ENCODE results near the gene TBC1D16. TPM values are rescaled to one million over a fixed set of nuclear protein-coding genes. Genes with fewer than 3 reads are reported as not detected.

TBC1D16 gene
- total RNA-seq, 1 experiment from 2014 or later, result 96.1 TPM

- no peak for TF ChIP-seq ZMAT4 (CRISPR knock-in tag; IDR thresholded peaks at IDR 0.05)
- TF ChIP-seq, protein P1, sequence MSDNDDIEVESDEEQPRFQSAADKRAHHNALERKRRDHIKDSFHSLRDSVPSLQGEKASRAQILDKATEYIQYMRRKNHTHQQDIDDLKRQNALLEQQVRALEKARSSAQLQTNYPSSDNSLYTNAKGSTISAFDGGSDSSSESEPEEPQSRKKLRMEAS (CRISPR knock-in tag; IDR thresholded peaks at IDR 0.05), result no peak
- no peak for TF ChIP-seq FOXP4 (CRISPR knock-in tag; IDR thresholded peaks at IDR 0.05)
Observed at GRCh38 chr17:79919862-79920720, 115.6 kb downstream of the TBC1D16 start (continued).

- Mint-ChIP-seq H3K27me3 (ENCODE audit: low read depth) (no peaks in the 10 kb centered on the region), H3K36me3 (no peaks in the 10 kb centered on the region), H3K4me3 (no peak overlapping the region), H3K4me1 (peaks cover 6% of the 10 kb centered on the region), H3K27ac (no peak overlapping the region), H3K9me3 (no peaks in the 10 kb centered on the region)
- ATAC-seq (no peak), DNase-seq (ENCODE audit: low spot score) (no peak)
- POLR2A ChIA-PET, result interaction anchor here (0.7 kb wide), 1 partner anchor 18 kb away, joined by 3 read pairs; no protein-coding TSS in a partner anchor
- TF ChIP-seq IRF2 (CRISPR knock-in tag; IDR thresholded peaks at IDR 0.05; ENCODE audit: borderline replicate concordance, low read depth), result no peak
- TF ChIP-seq SOX15 (CRISPR knock-in tag; IDR thresholded peaks at IDR 0.05), result no peak
- no peak for TF ChIP-seq CREM (CRISPR knock-in tag; IDR thresholded peaks at IDR 0.05)
- TF ChIP-seq, protein P2, sequence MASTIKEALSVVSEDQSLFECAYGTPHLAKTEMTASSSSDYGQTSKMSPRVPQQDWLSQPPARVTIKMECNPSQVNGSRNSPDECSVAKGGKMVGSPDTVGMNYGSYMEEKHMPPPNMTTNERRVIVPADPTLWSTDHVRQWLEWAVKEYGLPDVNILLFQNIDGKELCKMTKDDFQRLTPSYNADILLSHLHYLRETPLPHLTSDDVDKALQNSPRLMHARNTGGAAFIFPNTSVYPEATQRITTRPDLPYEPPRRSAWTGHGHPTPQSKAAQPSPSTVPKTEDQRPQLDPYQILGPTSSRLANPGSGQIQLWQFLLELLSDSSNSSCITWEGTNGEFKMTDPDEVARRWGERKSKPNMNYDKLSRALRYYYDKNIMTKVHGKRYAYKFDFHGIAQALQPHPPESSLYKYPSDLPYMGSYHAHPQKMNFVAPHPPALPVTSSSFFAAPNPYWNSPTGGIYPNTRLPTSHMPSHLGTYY (CRISPR knock-in tag; IDR thresholded peaks at IDR 0.05), result no peak
- no peak for TF ChIP-seq CREB1 (CRISPR knock-in tag; IDR thresholded peaks at IDR 0.05)
- TF ChIP-seq, protein P3, sequence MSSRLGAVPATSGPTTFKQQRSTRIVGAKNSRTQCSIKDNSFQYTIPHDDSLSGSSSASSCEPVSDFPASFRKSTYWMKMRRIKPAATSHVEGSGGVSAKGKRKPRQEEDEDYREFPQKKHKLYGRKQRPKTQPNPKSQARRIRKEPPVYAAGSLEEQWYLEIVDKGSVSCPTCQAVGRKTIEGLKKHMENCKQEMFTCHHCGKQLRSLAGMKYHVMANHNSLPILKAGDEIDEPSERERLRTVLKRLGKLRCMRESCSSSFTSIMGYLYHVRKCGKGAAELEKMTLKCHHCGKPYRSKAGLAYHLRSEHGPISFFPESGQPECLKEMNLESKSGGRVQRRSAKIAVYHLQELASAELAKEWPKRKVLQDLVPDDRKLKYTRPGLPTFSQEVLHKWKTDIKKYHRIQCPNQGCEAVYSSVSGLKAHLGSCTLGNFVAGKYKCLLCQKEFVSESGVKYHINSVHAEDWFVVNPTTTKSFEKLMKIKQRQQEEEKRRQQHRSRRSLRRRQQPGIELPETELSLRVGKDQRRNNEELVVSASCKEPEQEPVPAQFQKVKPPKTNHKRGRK (CRISPR knock-in tag; IDR thresholded peaks at IDR 0.05; ENCODE audit: borderline replicate concordance), result no peak
- no peak for TF ChIP-seq ZNF532 (CRISPR knock-in tag; IDR thresholded peaks at IDR 0.05; ENCODE audit: borderline replicate concordance)
- no peak for TF ChIP-seq ETV6 (CRISPR knock-in tag; IDR thresholded peaks at IDR 0.05)
- no peak for TF ChIP-seq JUN (CRISPR knock-in tag; IDR thresholded peaks at IDR 0.05)
- CTCF ChIA-PET, result interaction anchor here (0.6 to 3.5 kb wide), 11 partner anchors 17 to 182 kb away, joined by 3 to 10 read pairs (median 5); partner anchors contain the start of gene GAA
Observed at GRCh38 chr17:79919164-79919585, 116.5 kb downstream of the TBC1D16 start.
